CD4-positive, alpha-beta T cell treated with Interleukin-10 for 1 hour (primary cell): ENCODE results near the gene PEX14.

Experiments
- DNase-seq: peaks from one replicate; pipeline ENCODE4 v3.0.0-alpha.2; 2020

The PEX14 gene

GRCh38 chr1:10599194-10599861 lies 124.6 kb downstream of the PEX14 start:
- no peak for DNase-seq

GRCh38 chr1:10601342-10602070 lies 126.8 kb downstream of the PEX14 start:
- DNase-seq, result no peak

GRCh38 chr1:10602936-10603335 lies 128.2 kb downstream of the PEX14 start:
- no peak for DNase-seq

- no peak for DNase-seq
Observed at GRCh38 chr1:10604966-10605365, 130.2 kb downstream of the PEX14 start.

GRCh38 chr1:10606064-10606463 lies 131.3 kb downstream of the PEX14 start:
- no peak for DNase-seq

- DNase-seq, result no peak
Observed at GRCh38 chr1:10607228-10607627, 132.5 kb downstream of the PEX14 start.

- no peak for DNase-seq
Observed at GRCh38 chr1:10608690-10609089, 133.9 kb downstream of the PEX14 start.

- no peak for DNase-seq
Observed at GRCh38 chr1:10610901-10611600, 136.3 kb downstream of the PEX14 start.

GRCh38 chr1:10612436-10613160 lies 137.8 kb downstream of the PEX14 start:
- DNase-seq, result no peak

GRCh38 chr1:10613340-10613739 lies 138.6 kb downstream of the PEX14 start:
- DNase-seq, result no peak

- no peak for DNase-seq
Observed at GRCh38 chr1:10613861-10614260, 139.1 kb downstream of the PEX14 start.

- DNase-seq, result no peak
Observed at GRCh38 chr1:10614377-10615225, 139.9 kb downstream of the PEX14 start.

- no peak for DNase-seq
Observed at GRCh38 chr1:10615332-10615731, 140.6 kb downstream of the PEX14 start.

- DNase-seq, result no peak
Observed at GRCh38 chr1:10615932-10616671, 141.4 kb downstream of the PEX14 start.

- DNase-seq, result no peak
Observed at GRCh38 chr1:10616696-10617095, 141.9 kb downstream of the PEX14 start.

- no peak for DNase-seq
Observed at GRCh38 chr1:10617318-10617717, 142.6 kb downstream of the PEX14 start.

- no peak for DNase-seq
Observed at GRCh38 chr1:10617931-10618885, 143.5 kb downstream of the PEX14 start.

GRCh38 chr1:10620776-10621175 lies 146.0 kb downstream of the PEX14 start:
- no peak for DNase-seq

- no peak for DNase-seq
Observed at GRCh38 chr1:10621906-10622305, 147.2 kb downstream of the PEX14 start.

- no peak for DNase-seq
Observed at GRCh38 chr1:10622910-10623685, 148.3 kb downstream of the PEX14 start.
